NCI-H187 treated with DMSO at 0.1 percent for 48 hours (cell line): ENCODE data around the gene C10orf143.
"Not testable (repeated sequence)": the region's sequence is repeated elsewhere in the genome, so short reads cannot be mapped to it uniquely, and the experiment has no call there.

Experiments
- DNase-seq: peaks from one replicate; lab custom pipeline; 2025; lab: John Stamatoyannopoulos, UW

The C10orf143 gene

DNA sequence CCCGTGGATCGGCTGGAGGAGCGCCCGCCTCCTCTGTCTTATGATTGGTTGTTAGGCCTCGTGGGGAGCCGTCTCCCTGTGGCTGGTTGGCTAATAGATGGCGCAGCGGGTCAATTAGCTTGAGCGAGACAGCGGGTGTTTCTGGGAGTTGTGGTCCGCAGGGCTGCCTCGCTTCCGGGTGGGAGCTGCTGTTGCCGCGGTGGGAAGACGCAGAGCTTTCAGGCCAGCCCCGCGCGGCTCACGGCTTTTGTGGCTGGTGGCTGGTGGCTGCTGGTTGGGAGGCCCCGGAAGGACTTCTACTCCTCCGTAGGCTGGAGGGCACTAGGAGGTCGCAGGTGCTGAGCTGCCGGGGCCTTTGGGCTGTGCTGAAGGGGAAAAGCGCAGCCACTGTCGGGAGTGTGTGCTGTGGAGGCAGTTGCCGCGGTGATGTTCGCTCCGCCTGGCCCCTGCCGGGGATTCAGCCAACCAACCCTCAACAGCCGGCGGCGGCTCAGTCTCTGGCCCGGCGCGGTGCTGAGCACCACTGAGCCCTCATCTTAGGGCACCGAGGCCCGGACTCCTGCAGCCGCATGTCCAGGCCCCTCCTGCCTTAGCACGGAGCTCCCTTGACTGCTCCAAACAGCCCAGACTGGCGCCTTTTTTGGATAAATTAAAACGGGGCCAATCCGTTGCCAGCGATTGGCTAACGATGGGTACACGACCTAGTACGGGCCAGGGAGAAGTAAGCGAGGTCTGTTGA lies 652 bp upstream of the C10orf143 start:
- DNase-seq: peak; percentile 70

- peak; percentile 6 for DNase-seq
These were observed 809 bp downstream of the C10orf143 start for GRCh38 chr10:130109796-130110245.

GRCh38 chr10:130108934-130109604 lies 1.6 kb downstream of the C10orf143 start:
- DNase-seq: no peak

DNA sequence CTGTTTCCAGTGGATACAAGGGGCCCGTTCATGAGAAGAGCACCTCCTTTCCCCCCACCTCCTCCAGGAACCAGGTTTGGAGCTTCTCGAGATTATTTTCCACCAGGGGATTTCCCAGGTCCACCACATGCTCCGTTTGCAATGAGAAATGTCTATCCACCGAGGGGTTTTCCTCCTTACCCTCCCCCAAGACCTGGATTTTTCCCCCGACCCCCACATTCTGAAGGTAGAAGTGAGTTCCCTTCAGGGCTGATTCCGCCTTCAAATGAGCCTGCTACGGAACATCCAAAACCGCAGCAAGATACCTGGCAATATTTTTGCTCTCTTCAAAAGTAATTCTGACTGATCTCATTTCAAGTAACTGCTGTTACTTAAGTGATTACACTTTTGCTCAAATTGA lies 2.5 kb downstream of the C10orf143 start:
- not testable (repeated sequence) for DNase-seq

DNA sequence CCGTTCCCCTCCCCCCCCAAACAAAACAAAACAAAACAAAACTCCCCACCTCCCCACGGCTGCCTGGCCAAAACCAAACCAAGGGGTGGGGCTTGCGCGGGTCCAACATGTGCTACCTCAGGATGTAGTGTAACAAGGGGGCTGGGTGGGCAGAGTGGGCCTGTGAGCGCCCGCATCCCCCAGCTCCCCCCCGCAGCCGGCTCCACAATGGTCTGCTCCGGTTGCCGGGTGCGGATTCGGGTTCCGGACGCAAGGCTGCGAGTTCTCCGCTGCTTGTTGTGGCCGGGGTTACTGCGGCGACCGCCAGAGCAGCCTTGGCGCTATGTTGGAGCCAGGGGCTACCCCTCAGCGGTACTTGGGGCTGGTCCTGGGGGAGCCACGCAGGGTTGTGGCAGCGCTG lies 4.9 kb downstream of the C10orf143 start:
- no peak for DNase-seq

GRCh38 chr10:130099344-130099743 lies 11.3 kb downstream of the C10orf143 start:
- no peak for DNase-seq

- DNase-seq: not testable (repeated sequence)
These were observed 20.1 kb downstream of the C10orf143 start for GRCh38 chr10:130090565-130090964.

DNA sequence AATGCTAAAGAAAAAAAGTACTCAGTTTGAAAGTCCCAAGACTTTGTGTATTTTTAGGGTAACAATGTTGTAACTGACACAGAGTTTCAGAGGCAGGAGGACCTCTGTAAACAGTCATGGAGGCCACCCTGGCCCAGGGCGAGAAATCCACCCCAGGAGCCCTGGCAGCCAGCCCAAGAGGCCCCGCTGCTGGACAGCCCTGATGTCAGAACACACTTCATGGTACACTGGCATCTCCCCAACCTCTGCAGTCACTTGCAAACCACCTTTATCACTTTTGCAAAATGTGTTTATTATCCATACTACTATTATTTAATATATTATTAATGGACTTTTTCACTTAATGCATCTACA lies 30.2 kb downstream of the C10orf143 start:
- no peak for DNase-seq

DNA sequence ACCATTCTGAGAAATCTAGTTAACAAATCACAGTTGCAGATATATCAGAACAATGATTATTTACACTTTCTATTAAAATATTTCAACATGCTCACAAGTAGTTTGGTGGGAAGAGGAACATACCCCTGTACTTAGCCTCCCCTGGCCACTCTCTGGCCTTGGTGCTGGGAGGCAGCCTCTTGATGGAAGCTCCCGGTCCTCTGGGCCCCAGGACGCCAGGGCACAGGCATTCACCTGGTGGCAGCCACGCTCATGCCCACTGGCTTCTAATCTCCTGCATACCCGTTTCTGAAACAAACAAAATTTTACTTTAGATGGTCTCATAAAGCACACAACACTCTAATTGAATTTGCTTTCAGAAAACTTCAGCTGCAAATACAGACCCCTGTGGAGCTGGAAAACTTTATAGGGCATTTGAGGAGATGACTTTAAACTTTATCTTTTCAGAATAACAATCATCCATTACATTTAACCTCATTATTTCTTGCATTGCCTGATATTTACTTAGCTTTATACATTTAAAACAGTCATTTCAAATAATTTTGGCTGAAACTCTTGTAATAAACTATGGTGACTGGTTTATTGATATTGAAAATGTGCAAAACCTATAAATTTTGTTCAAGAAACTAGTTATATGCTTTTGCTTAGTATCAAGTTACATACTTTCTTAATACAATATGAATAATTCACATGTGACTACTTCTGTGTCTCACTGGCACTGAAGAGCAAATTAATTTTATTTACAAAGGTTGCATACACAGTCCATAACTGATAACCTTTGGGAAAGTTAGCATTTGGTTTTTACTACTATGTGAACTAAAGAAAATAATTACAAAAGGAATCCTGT lies 30.8 kb downstream of the C10orf143 start:
- DNase-seq: no peak

- DNase-seq: no peak
These were observed 32.5 kb downstream of the C10orf143 start for GRCh38 chr10:130078120-130078519.

DNA sequence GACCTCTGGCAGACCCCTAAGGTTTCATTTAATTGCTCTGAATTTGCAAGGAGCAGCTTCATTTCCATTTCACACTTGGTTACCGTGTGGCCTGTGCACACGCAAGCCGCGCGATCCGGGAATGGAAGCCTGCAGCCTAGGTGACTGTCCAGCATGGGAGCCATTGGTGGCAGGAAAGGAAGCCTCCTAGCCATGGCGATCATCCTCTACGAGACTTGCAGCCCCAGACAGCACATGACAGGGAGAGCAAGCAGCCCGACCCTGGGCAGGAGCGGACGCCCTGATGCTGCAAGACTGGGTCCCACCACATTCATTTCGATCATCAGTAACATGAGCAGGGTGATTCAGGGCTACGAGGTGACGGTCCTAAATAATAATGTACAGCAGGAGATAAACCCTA lies 33.9 kb downstream of the C10orf143 start:
- DNase-seq: no peak

DNA sequence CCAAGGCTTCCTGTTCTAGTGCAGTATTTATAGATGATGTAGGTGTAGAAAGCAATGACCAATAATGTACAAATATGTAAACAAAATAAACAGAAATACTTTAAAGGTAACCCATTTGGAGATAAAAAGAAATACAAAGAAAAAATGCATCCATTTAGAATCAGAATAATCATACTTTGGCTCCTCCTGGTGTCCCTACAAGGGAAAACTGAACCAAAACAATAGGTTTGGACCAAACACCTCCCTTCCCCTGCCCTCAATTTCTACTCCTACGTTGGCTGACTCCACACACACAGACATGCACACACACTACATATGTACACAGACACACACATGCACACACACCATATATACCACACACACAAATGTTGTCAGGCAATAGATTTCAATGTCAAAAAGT lies 36.0 kb downstream of the C10orf143 start:
- DNase-seq: no peak

DNA sequence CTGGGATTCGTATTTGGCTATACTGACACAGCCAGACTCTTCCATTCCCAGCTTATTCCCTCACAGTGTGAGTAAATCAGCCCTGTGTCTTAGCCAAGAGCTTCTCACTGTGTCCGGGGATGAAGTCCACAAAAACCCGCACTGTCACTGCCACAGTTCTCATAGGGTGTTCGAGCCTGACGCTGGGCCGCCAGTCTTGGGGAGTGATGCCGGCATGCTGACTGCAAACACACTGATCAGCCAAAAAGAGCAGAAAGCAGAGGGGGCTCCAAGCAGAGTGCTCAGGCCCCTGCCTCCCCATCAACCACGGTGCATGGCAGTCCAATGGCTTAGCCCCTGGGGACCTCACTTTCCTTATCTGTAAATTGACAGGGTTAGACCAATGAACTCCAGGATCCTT lies 36.7 kb downstream of the C10orf143 start:
- DNase-seq: no peak

DNA sequence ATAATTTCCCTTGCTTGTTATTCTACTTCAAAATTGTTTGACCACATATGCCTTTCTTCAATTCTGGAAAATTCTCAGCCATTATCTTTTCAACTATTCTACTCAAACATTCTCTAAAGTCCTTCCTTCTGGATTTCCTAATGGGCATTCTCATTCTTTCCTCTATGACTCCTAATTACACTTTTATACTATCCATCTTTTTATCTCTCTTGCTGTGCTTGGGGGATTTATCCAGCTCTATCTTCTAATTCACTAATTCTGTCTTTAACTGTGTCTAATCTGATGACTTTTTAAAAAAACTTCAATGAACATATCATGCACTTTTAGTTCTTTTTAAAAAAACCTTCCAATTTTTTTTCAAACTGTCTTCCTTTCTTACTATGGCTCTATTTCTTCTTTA lies 38.4 kb downstream of the C10orf143 start:
- DNase-seq: no peak

DNA sequence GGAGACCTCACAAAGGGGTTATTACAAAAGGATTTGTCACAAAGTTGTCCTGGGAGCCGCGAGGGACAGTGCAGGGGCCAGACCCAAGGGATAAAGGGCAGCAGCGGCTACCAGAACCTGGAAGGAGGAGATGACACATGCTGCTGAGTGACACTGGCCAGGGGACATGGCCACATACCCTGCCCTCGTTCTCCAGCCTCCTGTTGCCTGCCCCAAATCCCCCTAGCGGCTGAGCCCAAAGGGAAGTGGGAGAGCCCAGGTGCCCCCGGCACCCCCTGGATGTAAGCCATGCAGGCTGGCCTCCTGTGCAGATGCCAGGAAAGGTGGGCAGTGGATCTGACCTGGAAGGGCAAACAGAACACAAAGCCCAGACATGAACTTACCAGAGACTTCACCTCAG lies 42.7 kb downstream of the C10orf143 start:
- no peak for DNase-seq

- DNase-seq: no peak
These were observed 43.9 kb downstream of the C10orf143 start for GRCh38 chr10:130066743-130067142.

DNA sequence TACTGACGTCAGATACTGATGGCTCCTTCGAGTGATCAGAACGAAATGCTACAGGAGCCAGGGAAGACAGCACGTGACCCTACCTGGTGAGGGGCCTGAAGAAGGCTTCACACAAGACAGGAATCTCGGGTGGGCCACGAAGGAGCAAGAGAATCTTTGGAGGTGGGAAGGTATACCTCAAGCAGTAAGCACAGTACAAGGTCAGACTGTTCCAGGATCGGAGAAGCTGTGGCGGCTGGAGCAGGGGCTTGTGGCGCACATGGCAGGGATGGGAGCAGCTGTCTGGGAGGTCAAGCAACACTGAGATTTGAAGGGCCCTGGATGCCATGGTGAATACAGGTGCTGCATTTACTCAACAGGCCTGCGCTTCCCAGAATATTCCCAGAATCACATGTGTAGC lies 45.4 kb downstream of the C10orf143 start:
- DNase-seq: peak; percentile 51

- no peak for DNase-seq
These were observed 45.8 kb downstream of the C10orf143 start for GRCh38 chr10:130064783-130065182.

DNA sequence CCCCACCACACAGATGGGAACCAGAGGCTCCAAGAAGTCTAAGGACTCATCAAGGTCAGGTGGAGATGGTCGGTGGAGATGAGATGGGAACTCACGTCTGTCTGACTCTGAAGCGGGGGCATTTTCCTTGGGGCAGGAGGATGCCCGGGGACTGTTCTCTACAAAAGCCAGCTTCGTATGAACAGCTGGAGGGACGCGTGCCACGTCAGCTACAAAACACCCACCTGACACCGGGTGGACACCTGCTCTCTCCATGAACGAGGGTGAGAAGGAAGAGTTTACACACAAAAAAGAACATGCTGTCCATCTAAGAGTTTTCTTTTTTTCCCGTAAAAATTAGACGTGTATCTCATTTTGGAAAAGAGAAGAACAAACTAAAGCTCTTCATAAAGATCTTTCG lies 47.7 kb downstream of the C10orf143 start:
- no peak for DNase-seq

GRCh38 chr10:130062201-130062600 lies 48.4 kb downstream of the C10orf143 start:
- no peak for DNase-seq

DNA sequence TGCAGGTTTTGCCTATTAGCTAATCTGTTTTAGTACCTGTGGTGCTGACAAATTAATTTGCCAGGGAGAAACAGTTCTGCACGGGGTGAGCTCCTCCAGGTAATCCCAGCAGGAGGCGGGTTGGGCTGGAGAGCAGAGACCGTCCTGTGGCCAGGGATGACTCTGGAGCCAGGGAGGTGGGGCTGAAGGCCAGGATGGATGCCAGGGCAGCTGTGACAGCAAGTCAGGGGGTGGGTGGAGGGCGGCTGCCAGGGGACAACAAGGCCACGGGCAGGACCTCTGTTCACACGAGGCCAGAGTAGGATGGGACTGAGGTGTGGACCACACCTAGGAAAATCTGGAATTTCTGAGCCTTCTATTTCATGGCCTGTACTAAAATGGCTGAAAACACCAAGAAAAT lies 48.9 kb downstream of the C10orf143 start:
- no peak for DNase-seq

DNA sequence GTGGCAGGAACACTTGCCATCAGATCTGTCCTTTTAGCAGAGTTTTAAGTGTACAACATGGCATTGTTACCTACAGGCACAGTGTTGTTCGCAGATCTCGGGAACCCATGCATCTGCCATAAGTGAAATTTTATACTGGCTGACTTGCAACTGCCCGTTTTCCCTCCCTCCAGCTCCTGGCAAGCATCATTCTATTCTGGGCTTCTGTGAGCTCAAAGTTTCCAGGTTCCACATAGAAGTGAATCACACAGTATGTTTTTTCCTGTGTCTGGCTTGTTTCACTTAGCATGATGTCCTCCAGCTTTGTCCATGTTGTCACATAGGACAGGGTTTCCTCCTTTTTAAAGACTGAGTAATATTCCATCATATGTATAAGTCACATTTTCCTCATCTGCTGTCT lies 56.6 kb downstream of the C10orf143 start:
- DNase-seq: no peak

DNA sequence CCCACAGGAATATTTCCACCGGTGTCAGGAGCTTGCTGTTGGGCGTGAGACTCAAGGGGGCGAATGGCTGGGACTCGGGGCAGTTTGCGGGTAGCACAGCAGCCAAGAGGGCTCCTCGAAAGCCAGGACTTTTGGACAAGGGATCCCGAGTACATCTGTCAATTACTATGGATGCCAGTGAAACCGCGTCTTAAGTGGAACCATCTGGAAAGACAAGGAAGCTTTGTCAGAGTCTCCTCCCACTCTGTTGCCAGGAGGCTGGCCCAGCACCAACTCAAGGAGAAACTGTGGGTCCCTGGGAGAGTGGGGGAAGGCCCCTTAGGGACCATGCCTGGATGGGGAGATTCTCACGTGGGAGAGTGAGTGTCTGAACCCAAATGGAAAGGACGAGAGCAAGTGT lies 57.1 kb downstream of the C10orf143 start:
- DNase-seq: no peak
